ENCODE measurements around the gene C20orf144. TPM values are rescaled to one million over a fixed set of nuclear protein-coding genes. Genes with fewer than 3 reads are reported as not detected.

C20orf144 gene
- total and polyA plus RNA-seq, 9 of the 15 experiments (the other 6 are each of a cell fraction or from before 2014, with no cell fraction given) = 0.04 to 0.23 (median 0.11) TPM; not detected in 2

- TF ChIP-seq YY1 (IDR thresholded peaks at IDR 0.05; ENCODE audit: borderline replicate concordance in 1 of 3, control insufficient read depth in 1 of 3, extremely low read depth in 1 of 3, insufficient read depth in 3 of 3, insufficient read length in 1 of 3, insufficient replicate concordance in 2 of 3, low read depth in 1 of 3, low read length in 2 of 3) = no peak
- TF ChIP-seq TCF3 (CRISPR knock-in tag; IDR thresholded peaks at IDR 0.05) = no peak
- TF ChIP-seq, protein P1, sequence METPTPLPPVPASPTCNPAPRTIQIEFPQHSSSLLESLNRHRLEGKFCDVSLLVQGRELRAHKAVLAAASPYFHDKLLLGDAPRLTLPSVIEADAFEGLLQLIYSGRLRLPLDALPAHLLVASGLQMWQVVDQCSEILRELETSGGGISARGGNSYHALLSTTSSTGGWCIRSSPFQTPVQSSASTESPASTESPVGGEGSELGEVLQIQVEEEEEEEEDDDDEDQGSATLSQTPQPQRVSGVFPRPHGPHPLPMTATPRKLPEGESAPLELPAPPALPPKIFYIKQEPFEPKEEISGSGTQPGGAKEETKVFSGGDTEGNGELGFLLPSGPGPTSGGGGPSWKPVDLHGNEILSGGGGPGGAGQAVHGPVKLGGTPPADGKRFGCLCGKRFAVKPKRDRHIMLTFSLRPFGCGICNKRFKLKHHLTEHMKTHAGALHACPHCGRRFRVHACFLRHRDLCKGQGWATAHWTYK (CRISPR knock-in tag; IDR thresholded peaks at IDR 0.05) = no peak
- TF ChIP-seq DLX4 (CRISPR knock-in tag; IDR thresholded peaks at IDR 0.05) = no peak
- TF ChIP-seq TOE1 (IDR thresholded peaks at IDR 0.05; ENCODE audit: borderline replicate concordance) = no peak
- TF ChIP-seq TOE1 (CRISPR knock-in tag; IDR thresholded peaks at IDR 0.05; ENCODE audit: borderline replicate concordance, low read depth) = no peak
- no peak; the same call in 1 of the 2 replicates for TF ChIP-seq CC2D1A (IDR thresholded peaks at IDR 0.05)
- TF ChIP-seq SMARCE1 (IDR thresholded peaks at IDR 0.05) = 0 out of 2 replicates have a peak, but pooled peaks have one; percentile 20
- TF ChIP-seq ZNF436 (CRISPR knock-in tag; IDR thresholded peaks at IDR 0.05) = no peak
- TF ChIP-seq E2F3 (CRISPR knock-in tag; IDR thresholded peaks at IDR 0.05) = no peak
- no peak for TF ChIP-seq NFYB (IDR thresholded peaks at IDR 0.05; ENCODE audit: extremely low read depth, insufficient read length)
- no peak for TF ChIP-seq PURB (CRISPR knock-in tag; IDR thresholded peaks at IDR 0.05; ENCODE audit: low read depth)
- TF ChIP-seq, protein P2, sequence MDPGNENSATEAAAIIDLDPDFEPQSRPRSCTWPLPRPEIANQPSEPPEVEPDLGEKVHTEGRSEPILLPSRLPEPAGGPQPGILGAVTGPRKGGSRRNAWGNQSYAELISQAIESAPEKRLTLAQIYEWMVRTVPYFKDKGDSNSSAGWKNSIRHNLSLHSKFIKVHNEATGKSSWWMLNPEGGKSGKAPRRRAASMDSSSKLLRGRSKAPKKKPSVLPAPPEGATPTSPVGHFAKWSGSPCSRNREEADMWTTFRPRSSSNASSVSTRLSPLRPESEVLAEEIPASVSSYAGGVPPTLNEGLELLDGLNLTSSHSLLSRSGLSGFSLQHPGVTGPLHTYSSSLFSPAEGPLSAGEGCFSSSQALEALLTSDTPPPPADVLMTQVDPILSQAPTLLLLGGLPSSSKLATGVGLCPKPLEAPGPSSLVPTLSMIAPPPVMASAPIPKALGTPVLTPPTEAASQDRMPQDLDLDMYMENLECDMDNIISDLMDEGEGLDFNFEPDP (CRISPR knock-in tag; IDR thresholded peaks at IDR 0.05) = no peak
- no peak for TF ChIP-seq CEBPZ (IDR thresholded peaks at IDR 0.05; ENCODE audit: borderline replicate concordance, low read depth, low read length)
- no peak for TF ChIP-seq CCAR2 (IDR thresholded peaks at IDR 0.05; ENCODE audit: low read depth, low read length)
- TF ChIP-seq, protein P3, sequence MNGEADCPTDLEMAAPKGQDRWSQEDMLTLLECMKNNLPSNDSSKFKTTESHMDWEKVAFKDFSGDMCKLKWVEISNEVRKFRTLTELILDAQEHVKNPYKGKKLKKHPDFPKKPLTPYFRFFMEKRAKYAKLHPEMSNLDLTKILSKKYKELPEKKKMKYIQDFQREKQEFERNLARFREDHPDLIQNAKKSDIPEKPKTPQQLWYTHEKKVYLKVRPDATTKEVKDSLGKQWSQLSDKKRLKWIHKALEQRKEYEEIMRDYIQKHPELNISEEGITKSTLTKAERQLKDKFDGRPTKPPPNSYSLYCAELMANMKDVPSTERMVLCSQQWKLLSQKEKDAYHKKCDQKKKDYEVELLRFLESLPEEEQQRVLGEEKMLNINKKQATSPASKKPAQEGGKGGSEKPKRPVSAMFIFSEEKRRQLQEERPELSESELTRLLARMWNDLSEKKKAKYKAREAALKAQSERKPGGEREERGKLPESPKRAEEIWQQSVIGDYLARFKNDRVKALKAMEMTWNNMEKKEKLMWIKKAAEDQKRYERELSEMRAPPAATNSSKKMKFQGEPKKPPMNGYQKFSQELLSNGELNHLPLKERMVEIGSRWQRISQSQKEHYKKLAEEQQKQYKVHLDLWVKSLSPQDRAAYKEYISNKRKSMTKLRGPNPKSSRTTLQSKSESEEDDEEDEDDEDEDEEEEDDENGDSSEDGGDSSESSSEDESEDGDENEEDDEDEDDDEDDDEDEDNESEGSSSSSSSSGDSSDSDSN (IDR thresholded peaks at IDR 0.05; ENCODE audit: borderline replicate concordance in 1 of 2, low read depth in 2 of 2, low read length in 2 of 2) = no peak
- TF ChIP-seq MTA1 (IDR thresholded peaks at IDR 0.05; ENCODE audit: borderline replicate concordance) = peak; percentile 80
- TF ChIP-seq XRCC3 (IDR thresholded peaks at IDR 0.05) = no peak
Observed at GRCh38 chr20:33709905-33710541, 47.9 kb downstream of the C20orf144 start (continued).

Measured in K562 (cell line).